ENCODE measurements around the gene NKX1-2.

The NKX1-2 gene

GRCh38 chr10:124450012-124450782 is at the start of gene NKX1-2:
NKX1-2 (minus strand) TSS chr10:124450035; CDS start chr10:124449943, 92 bp downstream.
- no peak for DNase-seq (ENCODE audit: low read depth)

- no peak for DNase-seq (ENCODE audit: low read depth)
These were observed 48.2 kb upstream of the NKX1-2 start for GRCh38 chr10:124498056-124498455.

GRCh38 chr10:124497196-124497881 is 47.5 kb upstream of the NKX1-2 start:
- DNase-seq (ENCODE audit: low read depth), result no peak

GRCh38 chr10:124496620-124497019 is 46.8 kb upstream of the NKX1-2 start:
- DNase-seq (ENCODE audit: low read depth), result no peak

- no peak for DNase-seq (ENCODE audit: low read depth)
These were observed 46.3 kb upstream of the NKX1-2 start for GRCh38 chr10:124496150-124496549.

- DNase-seq (ENCODE audit: low read depth), result no peak
These were observed 45.9 kb upstream of the NKX1-2 start for GRCh38 chr10:124495725-124496124.

GRCh38 chr10:124495162-124495561 is 45.3 kb upstream of the NKX1-2 start:
- DNase-seq (ENCODE audit: low read depth), result no peak

- no peak for DNase-seq (ENCODE audit: low read depth)
These were observed 44.4 kb upstream of the NKX1-2 start for GRCh38 chr10:124494046-124494807.

- DNase-seq (ENCODE audit: low read depth), result no peak
These were observed 43.5 kb upstream of the NKX1-2 start for GRCh38 chr10:124493214-124493882.

- DNase-seq (ENCODE audit: low read depth), result no peak
These were observed 42.4 kb upstream of the NKX1-2 start for GRCh38 chr10:124492266-124492665.

GRCh38 chr10:124491105-124491504 is 41.3 kb upstream of the NKX1-2 start:
- no peak for DNase-seq (ENCODE audit: low read depth)

- no peak for DNase-seq (ENCODE audit: low read depth)
These were observed 36.8 kb upstream of the NKX1-2 start for GRCh38 chr10:124486635-124487034.

- DNase-seq (ENCODE audit: low read depth), result no peak
These were observed 34.8 kb upstream of the NKX1-2 start for GRCh38 chr10:124484661-124485060.

- no peak for DNase-seq (ENCODE audit: low read depth)
These were observed 34.2 kb upstream of the NKX1-2 start for GRCh38 chr10:124484031-124484430.

- DNase-seq (ENCODE audit: low read depth), result no peak
These were observed 33.0 kb upstream of the NKX1-2 start for GRCh38 chr10:124482876-124483275.

GRCh38 chr10:124482236-124482800 is 32.5 kb upstream of the NKX1-2 start:
- DNase-seq (ENCODE audit: low read depth), result no peak

GRCh38 chr10:124481717-124482116 is 31.9 kb upstream of the NKX1-2 start:
- DNase-seq (ENCODE audit: low read depth), result no peak

- no peak for DNase-seq (ENCODE audit: low read depth)
These were observed 31.0 kb upstream of the NKX1-2 start for GRCh38 chr10:124480860-124481259.

- no peak for DNase-seq (ENCODE audit: low read depth)
These were observed 28.7 kb upstream of the NKX1-2 start for GRCh38 chr10:124478515-124478914.

GRCh38 chr10:124477614-124478363 is 28.0 kb upstream of the NKX1-2 start:
- peak; percentile 26 for DNase-seq (ENCODE audit: low read depth)

Data from EH (cell line).